HG03064 (cell line): ENCODE data around the gene BMPER.

Experiments
- ATAC-seq: cut with Tn5 transposase; IDR thresholded peaks from one replicate; pipeline ENCODE4 v1.9.1; 2021; ENCODE audit warnings: low read depth; ENCODE audit not compliant: unreplicated experiment

Gene BMPER

GRCh38 chr7:34015651-34016050 lies 110.3 kb downstream of the BMPER start:
- no peak for ATAC-seq

GRCh38 chr7:34016876-34017275 lies 111.5 kb downstream of the BMPER start:
- ATAC-seq: no peak

GRCh38 chr7:34019301-34019790 lies 114.0 kb downstream of the BMPER start:
- no peak for ATAC-seq

GRCh38 chr7:34022626-34023025 lies 117.3 kb downstream of the BMPER start:
- no peak for ATAC-seq

- ATAC-seq: no peak
Measured at GRCh38 chr7:34025600-34025999, 120.3 kb downstream of the BMPER start.

GRCh38 chr7:34026481-34027190 lies 121.3 kb downstream of the BMPER start:
- ATAC-seq: no peak

GRCh38 chr7:34031156-34031555 lies 125.8 kb downstream of the BMPER start:
- no peak for ATAC-seq

- ATAC-seq: no peak
Measured at GRCh38 chr7:34034728-34035127, 129.4 kb downstream of the BMPER start.

GRCh38 chr7:34036051-34036920 lies 130.9 kb downstream of the BMPER start:
- no peak for ATAC-seq

- ATAC-seq: no peak
Measured at GRCh38 chr7:34036972-34037792, 131.8 kb downstream of the BMPER start.

GRCh38 chr7:34038816-34039470 lies 133.6 kb downstream of the BMPER start:
- ATAC-seq: no peak

- ATAC-seq: no peak
Measured at GRCh38 chr7:34041707-34042106, 136.4 kb downstream of the BMPER start.

- no peak for ATAC-seq
Measured at GRCh38 chr7:34042406-34042805, 137.1 kb downstream of the BMPER start.

- no peak for ATAC-seq
Measured at GRCh38 chr7:34043461-34044305, 138.3 kb downstream of the BMPER start.

- no peak for ATAC-seq
Measured at GRCh38 chr7:34044306-34044643, 138.9 kb downstream of the BMPER start.

GRCh38 chr7:34044734-34045353 lies 139.5 kb downstream of the BMPER start:
- ATAC-seq: no peak

GRCh38 chr7:34048445-34048844 lies 143.1 kb downstream of the BMPER start:
- no peak for ATAC-seq

GRCh38 chr7:34054075-34054474 lies 148.7 kb downstream of the BMPER start:
- no peak for ATAC-seq

GRCh38 chr7:34057136-34057535 lies 151.8 kb downstream of the BMPER start:
- no peak for ATAC-seq
